GM21825 (cell line): ENCODE results near the gene P2RX6.
"Not testable (repeated sequence)": the region's sequence is repeated elsewhere in the genome, so short reads cannot be mapped to it uniquely, and the experiment has no call there.

Experiments used
- ATAC-seq: cut with Tn5 transposase; IDR thresholded peaks from one replicate; pipeline ENCODE4 v1.9.1; 2021; ENCODE audit warnings: mild to moderate bottlenecking, moderate library complexity; ENCODE audit not compliant: unreplicated experiment

P2RX6 gene

GRCh38 chr22:21014726-21015465 is at the start of gene P2RX6:
P2RX6 (plus strand) TSS chr22:21015165; CDS start chr22:21015175, 10 bp downstream.
- no peak for ATAC-seq

GRCh38 chr22:20965888-20966855 is 48.8 kb upstream of the P2RX6 start:
- ATAC-seq = no peak

- no peak for ATAC-seq
Observed at GRCh38 chr22:20966883-20967696, 47.9 kb upstream of the P2RX6 start, which contains the start of gene AIFM3. AIFM3 (plus strand) TSS chr22:20967255; CDS start chr22:20967945, 690 bp downstream.

- ATAC-seq = no peak
Observed at GRCh38 chr22:20967697-20968211, 47.2 kb upstream of the P2RX6 start.

GRCh38 chr22:20968281-20968977 is 46.5 kb upstream of the P2RX6 start:
- ATAC-seq = no peak

- no peak for ATAC-seq
Observed at GRCh38 chr22:20970939-20971657, 43.9 kb upstream of the P2RX6 start.

- ATAC-seq = not testable (repeated sequence)
Observed at GRCh38 chr22:20972014-20972694, 42.8 kb upstream of the P2RX6 start.

GRCh38 chr22:20972933-20973577 is 41.9 kb upstream of the P2RX6 start:
- ATAC-seq = no peak

- no peak for ATAC-seq
Observed at GRCh38 chr22:20973634-20974286, 41.2 kb upstream of the P2RX6 start.

- no peak for ATAC-seq
Observed at GRCh38 chr22:20974336-20974955, 40.5 kb upstream of the P2RX6 start.

- no peak for ATAC-seq
Observed at GRCh38 chr22:20975541-20976290, 39.2 kb upstream of the P2RX6 start.

GRCh38 chr22:20976291-20976877 is 38.6 kb upstream of the P2RX6 start:
- ATAC-seq = no peak

GRCh38 chr22:20977019-20977418 is 37.9 kb upstream of the P2RX6 start:
- ATAC-seq = no peak

GRCh38 chr22:20977516-20978170 is 37.3 kb upstream of the P2RX6 start:
- no peak for ATAC-seq

- ATAC-seq = no peak
Observed at GRCh38 chr22:20978419-20978818, 36.5 kb upstream of the P2RX6 start.
